ENCODE data around the gene MAML3.
A peak's percentile ranks its signal among the peaks of the same experiment; 100 is the strongest.

The MAML3 gene

DNA sequence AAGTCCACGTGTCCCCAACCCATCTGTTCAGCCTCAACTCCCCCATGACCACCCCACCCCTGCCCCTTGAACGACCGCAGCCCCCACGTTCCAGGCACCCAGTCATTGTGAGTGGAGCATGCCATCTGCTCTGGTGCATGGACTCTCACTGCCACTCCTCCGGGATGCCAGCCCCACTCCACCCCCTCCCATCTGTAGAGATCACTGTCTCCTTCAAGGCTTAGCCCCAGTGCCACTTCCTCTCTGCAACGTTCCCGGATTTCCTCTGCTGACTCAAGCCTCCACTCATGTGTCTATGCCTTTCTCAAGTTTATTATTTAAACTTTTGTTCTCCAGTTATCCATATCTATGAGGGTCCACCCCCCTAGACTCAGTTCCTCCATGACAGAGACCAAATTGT is 54.0 kb downstream of the MAML3 start:
- no peak for DNase-seq (ENCODE audit: low read depth)

DNA sequence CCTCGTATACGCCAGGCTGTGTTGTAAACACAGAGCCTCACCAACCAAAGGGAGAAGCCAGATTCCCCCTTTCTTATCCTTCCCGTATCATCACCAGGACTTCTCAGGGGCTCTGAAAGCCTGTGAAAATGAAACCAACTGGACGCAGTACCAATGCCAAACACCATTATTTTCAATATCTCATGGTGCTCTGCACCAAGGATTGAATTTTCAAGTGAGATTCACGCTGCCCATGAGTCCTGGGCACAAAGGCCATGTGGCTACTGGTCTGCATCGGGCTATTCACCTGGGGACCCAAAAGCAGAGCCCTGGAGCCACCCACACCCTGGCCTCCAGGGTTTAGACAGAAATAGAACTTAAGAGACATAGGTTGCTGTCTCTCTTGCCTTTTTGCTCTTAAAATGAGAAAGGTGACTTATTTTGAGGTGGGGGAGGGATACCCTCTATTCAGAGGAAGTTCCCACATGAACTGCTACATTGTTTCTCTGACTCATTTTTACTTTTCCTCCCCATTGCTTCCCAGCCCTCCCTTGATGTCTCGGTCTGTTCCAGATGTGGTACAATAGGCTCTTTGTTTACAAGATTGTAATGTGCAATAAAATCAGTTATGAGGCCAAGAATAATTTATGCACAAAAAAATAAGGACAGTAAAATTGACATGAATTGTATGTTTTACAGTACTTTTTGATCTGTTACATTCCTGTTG is 55.4 kb downstream of the MAML3 start:
- no peak for DNase-seq (ENCODE audit: low read depth)

DNA sequence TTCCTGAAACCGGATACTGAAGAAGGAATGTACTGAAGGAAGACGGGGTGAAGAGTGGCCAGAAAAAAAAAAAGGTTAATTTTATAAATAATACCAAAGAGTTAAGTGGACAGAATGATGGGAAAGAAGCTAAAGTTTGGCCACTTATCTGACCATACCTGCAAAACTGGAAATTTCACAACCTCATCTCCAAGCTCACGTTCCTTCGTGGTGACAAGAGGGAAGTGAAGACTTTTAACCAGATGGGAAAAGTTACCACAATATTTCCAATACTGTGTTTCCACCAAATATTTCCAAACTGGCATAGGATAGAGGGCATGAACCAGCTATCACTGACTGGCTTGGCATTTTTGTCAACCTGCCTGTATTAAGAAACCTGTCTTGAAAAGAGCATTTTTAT is 56.4 kb downstream of the MAML3 start:
- no peak for DNase-seq (ENCODE audit: low read depth)

DNA sequence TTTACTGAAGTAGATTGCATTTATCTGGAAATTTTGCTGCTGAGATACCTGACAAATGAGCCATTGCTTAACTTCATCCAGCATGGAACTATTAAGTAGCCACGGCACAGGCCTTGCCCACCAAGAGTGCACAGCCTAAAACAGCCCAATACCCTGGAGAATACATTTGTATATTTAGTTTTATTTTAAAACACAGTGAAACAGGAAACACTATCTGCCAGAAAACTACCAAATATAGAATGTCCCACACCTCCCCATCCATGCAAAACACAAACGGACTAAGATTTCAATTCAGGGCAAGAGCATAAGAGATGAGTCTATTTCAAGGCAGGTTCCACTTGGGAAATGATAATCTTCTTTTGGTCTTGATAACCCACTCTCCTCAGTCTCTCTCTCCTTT is 57.1 kb downstream of the MAML3 start:
- no peak for DNase-seq (ENCODE audit: low read depth)

DNA sequence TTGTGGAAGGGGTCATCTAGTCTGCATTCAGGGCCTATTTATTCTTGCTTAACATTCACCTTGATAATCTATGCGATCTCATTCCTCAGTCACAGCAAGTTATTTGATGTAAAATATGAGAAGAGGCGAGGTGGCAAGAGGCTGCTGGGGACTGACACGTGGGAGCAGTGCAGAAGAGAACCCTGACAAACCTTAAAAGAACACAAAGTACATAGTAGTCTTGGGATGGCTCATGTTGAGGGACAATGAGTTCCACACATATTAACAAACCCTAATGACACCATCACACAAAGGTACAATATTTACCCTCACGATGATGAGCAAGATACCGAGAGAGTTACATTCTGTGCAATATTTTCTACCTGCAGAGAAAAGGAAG is 57.5 kb downstream of the MAML3 start:
- no peak for DNase-seq (ENCODE audit: low read depth)

DNA sequence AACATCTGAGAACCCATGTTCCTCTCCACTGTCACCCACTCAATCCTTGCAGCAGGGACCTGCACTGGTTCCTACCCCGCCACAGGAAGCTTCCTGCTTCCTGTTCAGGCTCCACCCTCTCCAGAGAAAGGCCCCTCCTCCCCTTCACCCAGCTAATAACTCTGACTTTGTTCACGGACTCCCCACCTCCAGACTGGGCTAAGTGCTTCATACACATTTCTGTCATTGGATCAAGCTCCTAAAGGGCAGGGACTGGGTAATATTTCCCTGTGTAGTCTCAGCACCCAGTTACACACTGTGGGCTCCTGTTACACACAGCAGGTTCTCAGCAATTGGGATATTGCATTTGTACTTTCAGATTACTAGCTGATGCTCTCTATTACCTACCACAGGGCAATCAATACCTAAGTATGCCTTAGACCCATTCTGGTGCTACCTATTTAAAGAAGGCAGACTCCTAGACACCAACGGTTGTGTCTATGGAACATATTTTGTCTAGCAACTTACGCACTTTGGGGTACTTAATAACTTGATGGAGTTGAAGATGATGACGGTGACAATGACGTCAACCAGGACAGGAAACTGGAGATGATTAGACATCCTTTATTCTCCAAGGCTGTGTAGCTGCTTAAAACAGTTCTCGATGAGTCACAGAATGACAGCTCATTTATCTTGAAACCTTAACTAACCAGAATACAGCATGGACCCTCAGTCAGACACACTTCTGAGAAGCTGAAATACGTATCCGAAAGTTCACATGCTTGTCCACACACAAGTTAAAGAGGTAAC is 58.1 kb downstream of the MAML3 start:
- peak; percentile 46 for DNase-seq (ENCODE audit: low read depth)

DNA sequence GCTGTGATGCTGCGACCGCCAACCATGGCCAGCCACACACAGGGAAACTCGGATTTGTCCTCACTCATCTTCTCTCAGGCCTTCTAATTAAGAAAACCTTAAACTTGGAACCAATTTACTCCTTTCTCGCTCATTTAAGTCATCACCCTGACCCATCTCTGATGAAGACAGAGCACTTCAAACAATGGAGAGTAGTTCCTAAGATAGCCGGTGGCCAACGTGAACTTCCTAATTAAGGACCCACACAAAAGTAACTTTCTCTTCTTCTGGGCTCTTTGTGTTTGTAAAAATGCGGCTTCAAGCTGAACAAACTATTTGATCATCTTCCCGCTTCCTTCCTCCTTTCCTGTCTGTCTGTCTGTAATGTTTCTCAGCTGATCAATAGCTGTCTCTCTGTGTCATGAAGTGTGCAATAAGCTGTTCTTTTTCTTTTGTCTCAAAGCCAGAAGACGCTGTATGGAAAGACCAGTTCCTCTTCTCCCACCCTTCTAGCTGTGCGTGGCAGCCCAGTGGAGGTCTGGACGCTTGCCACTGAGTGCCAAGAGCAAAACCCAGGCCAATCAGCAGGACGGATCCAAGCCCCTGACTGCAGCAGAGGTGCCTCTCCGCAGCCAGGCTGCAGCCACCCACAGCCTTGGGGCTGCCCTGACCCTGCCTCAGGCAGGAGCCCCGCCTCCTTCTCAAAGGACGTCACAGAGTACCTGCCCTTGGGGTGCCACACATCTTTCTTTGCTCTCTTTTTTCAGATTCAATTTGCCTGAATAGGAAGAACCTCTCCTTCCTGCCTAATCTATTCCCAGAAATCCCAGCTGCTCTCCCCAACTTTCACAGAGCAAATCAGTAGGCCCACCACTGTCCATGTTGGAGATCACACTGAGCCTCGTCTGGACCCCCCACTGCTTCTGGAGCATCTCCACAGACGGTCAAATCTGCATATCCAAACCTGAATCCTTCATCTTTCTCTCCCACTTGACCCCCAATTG is 59.3 kb downstream of the MAML3 start:
- DNase-seq (ENCODE audit: low read depth), result peak; percentile 58

DNA sequence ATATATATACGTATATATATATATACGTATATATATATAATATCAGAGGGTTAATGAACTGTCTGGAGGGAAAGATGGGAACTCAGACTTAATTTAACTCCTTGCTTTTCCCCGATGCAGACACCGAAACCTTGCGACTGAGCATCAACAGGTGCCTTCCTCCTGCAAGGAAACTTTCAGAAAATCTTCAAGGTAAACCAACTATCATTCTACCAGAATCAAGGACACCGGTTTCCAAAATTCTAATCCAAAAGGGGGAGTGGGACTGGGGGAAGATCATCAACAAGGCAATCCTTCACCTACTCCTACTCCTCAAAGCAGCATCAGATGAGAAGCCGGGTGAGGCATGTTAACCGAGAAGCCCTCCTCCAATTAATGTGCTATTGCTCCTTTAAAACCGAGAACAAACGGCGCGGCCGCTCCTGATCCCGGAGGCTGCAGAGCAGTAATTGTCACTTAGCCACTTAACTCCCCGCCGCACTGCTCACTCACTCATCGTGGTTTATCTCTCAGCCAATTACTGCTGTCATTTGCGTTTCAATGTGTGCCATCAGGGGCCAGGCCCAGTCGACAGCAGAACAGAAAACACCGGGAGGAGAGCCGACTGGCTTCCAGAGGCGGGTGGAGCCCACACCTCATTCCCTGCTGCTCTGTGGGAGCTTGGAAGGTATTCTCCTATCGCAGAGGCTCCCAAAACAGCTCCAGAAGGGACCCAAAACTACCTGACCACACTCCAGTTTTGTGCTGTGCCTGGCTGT is 61.7 kb downstream of the MAML3 start:
- no peak for DNase-seq (ENCODE audit: low read depth)

DNA sequence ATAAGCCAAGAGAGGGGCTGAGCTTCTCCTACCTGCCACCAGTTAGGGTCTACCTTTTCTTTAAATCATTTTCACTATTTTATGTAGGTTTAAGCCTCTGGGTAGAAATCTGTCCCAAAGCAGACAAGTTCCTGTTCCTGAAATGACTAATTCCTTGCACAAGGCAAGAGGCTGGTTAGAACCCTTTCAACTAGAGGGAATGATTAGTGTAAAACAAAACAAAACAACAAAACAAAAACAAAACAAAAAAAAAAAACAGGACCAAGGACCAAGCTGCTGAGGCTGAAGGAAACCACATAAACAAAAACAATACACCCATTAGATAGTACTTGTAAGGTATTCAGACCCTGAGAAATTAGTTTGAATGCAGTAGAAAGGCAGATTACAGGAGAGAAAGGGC is 62.7 kb downstream of the MAML3 start:
- DNase-seq (ENCODE audit: low read depth), result no peak

DNA sequence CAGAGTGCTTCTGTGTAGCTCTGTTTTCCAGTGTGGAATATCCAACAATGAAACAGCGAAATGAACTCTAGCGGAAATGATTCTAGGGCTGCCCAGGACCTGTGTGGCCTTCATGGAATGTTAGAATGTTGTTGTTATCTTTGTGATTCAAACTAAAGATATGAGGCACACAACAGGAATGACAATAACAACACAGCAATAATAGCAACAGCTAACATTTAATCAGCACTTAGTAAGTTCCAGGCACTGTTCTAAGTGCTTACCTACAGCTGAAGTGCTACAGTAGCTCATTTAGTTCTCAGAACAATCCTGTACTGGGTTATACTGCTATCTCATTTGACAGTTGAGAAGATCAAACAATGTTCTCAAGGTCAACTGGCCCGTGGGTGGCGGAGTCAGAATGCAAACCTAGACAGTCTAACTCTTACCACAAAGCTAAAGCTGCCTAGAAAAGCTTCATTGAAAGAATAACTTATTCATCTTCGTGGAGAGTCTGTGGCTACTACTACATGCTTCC is 63.7 kb downstream of the MAML3 start:
- DNase-seq (ENCODE audit: low read depth), result no peak

DNA sequence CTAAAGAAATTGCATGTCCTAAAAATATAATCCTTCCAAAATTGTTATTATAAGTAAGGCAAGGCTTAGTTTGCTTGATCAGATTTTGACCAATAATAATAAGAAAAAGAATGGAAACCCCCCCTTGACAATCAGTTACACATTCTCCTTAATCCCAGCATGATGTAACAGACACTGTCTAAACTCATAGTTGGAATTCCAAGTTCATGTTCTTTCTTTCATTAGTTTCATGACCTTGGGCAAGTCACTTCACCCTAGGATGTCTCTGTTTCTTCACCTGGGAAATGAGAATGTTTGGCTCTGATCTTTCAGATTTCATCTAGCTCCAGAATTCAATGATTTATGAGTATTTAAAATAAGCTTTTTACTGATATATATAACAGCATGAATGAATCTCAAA is 64.8 kb downstream of the MAML3 start:
- DNase-seq (ENCODE audit: low read depth), result no peak

DNA sequence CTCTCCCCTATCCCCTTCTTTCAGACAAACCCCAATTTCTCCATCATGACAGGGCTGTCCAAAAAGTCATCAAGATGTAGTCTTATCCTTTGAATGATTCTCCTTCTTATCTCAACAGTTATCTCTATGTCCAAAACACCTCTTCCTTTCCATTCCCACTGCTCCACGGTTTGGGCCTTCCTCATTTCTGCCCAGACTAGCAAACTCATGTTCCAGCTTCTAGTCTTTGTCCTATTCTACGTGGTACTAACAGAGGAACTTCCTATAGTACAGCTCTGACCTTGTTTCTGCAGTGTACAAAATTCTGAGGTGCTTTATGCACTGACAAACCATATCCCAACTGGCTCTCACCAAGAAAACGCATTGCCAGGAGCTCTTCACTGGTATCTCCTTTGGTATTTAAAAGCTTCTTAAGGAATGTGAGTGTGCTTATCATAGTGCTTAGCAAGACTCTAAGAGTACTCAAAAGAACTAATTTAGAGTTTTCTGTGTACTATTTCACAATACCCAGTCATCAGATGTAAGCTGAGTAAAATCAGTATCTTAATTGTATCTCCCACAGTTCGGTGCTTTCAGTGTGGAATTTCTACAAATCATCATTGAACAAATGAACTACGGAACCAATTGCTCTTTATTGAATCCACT is 65.5 kb downstream of the MAML3 start:
- DNase-seq (ENCODE audit: low read depth), result no peak

DNA sequence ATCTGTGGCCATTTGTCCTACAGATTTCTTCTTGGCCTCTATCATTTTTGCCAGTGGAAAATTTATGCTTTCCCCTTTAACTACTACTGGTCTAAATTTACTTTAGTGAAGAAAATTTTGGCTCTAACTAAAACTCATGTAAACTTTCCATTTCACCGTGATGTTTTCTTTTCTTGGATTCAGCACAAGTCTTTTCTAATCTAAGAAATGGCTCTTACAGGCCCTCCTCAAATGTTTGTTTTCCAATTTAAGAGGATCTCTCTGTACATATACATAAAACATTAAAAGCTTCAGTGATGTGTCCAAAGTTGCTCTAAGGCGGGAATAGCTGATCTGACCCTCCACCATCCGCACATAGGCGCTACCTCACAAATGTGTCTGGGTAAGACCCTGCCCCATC is 68.1 kb downstream of the MAML3 start:
- no peak for DNase-seq (ENCODE audit: low read depth)

DNA sequence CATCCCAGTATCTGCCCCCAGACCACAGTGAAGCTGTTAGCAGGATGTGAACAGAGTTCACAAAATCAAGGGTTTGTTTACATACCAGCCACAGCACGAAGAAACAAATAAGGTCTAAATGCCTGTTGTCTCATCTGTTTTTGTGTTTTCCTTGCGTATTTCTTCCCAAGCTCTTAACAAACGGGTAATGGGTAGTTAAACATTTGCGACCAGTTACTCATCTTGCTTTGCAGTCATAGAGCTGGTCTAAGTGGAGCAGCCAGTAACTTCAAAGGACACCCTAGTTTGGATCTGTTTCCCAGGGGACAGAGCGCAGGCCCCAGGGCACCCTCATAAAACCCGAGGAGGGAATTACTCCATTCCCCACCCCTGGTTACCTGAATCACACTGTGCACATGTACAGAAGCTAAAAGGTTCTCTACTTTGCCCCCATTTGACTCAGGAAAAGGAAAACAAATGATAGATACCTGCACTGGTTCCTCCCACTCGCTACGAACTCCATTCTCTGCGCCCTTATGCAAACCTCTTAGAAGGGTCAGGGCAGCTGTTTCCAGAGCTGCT is 68.8 kb downstream of the MAML3 start:
- DNase-seq (ENCODE audit: low read depth), result no peak

DNA sequence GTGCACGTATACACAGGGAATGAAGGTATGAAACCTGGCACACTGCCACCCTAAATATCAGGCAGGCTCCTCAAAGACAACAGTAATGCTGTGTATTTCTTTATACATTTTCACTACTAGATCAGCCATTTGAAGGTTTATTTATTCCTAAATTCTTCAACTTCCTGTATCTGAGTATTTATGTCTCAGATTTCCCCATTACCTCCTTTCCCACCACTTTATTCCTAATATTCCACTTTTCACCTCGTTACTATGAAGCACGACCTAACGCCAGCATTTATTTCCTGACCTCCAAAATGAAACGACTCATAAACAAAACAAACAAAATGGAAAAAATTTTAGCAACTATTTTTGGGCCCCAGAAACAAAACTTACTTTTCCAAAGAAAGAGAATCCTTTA is 69.6 kb downstream of the MAML3 start:
- DNase-seq (ENCODE audit: low read depth), result no peak

DNA sequence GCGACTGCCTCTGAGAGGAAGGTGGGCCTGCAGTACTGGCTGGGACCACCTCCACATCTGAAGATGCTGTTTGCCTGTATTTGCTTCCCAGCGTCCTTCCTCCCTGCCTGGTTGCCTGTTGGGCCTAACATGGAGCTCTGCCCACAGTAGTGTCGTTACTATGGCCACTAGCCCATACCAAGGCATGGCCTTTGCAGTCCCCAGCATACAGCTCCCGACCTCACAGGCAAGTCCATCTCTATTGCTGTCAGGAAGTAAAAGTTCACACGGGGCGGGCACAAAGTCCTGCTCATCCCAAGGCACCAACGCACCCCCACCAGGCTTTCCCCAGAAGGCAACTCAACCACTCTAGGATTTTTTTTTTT is 71.6 kb downstream of the MAML3 start:
- no peak for DNase-seq (ENCODE audit: low read depth)

DNA sequence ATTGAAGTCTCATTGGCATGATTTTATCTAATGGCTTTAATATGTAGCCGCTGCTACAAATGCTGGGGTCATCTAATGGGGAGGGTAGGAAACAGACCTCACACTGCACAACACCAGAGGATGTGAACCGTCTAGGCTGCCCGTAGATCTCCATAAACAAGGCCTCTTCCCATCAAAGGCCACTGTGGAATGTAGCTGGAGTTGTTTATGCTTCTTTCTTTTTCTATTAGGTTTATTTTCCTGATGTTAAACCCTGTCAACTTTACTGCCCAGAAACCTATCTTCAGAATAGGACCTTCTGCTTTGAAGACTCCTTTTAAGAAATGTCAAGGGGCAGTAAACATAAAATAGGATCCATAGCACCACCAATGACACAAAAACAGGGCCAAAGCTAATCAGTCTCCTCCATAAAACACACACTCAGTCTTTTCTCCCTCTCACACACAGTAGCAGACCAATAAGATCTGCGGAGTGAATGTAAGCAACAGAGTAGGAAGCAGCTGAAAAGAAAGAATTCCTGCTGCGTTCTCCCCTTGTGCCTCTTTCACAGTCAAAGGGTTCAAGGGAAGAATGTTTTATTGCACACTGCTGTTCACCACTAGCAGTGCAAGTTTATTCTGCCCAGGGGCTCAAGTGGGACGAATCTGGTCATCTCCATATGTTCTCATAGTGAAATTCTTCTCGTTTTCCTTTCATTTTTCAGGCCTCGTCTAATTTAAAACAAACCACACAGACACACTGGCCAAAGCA is 72.2 kb downstream of the MAML3 start:
- no peak for DNase-seq (ENCODE audit: low read depth)

DNA sequence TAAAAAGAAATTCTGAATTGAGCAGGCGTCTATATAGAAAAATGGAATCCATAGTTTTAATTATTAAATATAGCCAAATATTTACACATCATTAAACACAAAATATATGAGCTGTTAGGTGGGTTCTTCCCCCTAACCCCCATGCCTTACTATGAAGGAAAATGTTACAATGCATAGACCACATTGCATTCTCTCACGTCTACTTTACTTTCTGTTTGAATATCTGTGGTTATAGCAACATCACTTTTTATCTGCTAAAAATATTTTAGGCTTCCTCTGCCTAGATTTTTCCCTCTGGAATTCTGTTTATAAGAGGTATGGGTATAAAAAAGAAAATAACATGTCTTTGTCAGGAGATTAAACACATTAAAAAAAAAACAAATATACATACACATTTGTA is 73.1 kb downstream of the MAML3 start:
- no peak for DNase-seq (ENCODE audit: low read depth)

DNA sequence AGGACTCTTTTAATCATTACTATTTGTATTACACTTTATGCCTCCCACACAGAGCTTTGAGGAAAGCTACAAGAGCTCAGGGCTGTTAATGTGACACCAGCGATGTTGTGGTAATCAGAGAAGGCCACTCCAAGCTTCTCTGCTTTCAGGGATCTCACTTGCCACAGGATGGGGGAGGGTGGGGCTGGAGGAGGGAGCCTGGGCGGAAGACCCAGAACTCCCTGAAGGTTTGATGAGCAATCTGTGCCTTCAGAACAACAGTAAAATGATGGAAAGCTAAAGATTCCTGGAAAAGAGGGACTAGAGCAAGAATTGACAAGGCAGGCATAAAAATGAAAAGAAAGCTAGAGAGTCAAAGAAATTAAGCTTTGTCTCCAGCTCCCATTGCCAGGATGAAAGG is 75.6 kb downstream of the MAML3 start:
- DNase-seq (ENCODE audit: low read depth), result no peak

DNA sequence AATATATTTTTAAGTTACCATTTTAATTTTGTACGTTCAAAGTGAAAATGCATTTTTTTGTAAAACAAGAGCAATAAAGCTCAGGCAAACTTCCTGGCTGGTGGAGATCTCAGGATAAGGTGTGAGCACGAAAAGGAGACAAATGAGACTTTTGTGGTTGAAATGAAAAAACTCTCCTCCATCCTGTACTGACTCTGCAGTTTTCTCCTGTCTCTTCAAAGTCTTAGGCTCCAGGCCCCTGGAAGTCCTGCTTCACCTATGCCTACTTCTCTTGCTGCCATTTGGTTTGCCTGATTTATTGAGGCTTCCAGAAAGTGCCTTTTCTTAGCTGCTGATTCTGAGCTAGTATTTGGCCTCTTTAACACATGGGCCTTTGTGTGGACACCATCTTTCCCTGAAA is 77.7 kb downstream of the MAML3 start:
- no peak for DNase-seq (ENCODE audit: low read depth)

All from activated T-cell treated with anti-CD3 and anti-CD28 coated beads for 48 hours (primary cell).